Measurements from ENCODE around the gene ZSCAN10.

The ZSCAN10 gene

GRCh38 chr16:3144321-3144983 lies 45.4 kb upstream of the ZSCAN10 start:
- DNase-seq (ENCODE audit: low read depth) = no peak
- TF ChIP-seq CTCF (IDR thresholded peaks at IDR 0.05; ENCODE audit: control insufficient read depth, insufficient read depth, low read depth, low read length, missing control alignments) = no peak
- no peak overlapping the region for H3K4me3 ChIP-seq (ENCODE audit: control insufficient read depth, low read depth, low read length)

GRCh38 chr16:3143598-3144320 lies 44.7 kb upstream of the ZSCAN10 start:
- no peak overlapping the region for H3K4me3 ChIP-seq (ENCODE audit: control insufficient read depth, low read depth, low read length)
- DNase-seq (ENCODE audit: low read depth) = no peak
- no peak for TF ChIP-seq CTCF (IDR thresholded peaks at IDR 0.05; ENCODE audit: control insufficient read depth, insufficient read depth, low read depth, low read length, missing control alignments)

- no peak for TF ChIP-seq CTCF (IDR thresholded peaks at IDR 0.05; ENCODE audit: control insufficient read depth, insufficient read depth, low read depth, low read length, missing control alignments)
- no peak for DNase-seq (ENCODE audit: low read depth)
- no peak overlapping the region for H3K4me3 ChIP-seq (ENCODE audit: control insufficient read depth, low read depth, low read length)
These were observed 44.1 kb upstream of the ZSCAN10 start for GRCh38 chr16:3143189-3143588.

DNA sequence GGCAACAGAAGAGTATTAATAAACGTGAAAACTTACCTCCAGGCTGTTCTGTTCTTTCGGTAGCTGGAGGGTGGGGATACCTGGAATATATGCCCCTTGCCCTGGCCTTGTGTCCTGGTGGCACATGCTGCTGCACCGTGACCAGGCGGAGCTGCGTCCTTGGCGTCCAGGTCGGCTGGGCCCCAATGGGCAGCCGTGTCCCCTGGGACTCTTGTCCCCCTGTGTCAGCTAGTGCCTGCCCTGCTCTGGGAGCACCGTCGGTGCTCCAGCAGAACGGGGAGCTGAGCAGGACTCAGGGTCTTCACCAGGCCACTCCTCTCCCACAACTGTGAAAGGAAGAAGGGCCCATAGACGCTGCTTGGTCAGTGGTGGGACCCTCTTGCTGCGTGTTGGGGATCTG lies 43.7 kb upstream of the ZSCAN10 start:
- no peak for TF ChIP-seq CTCF (IDR thresholded peaks at IDR 0.05; ENCODE audit: control insufficient read depth, insufficient read depth, low read depth, low read length, missing control alignments)
- H3K4me3 ChIP-seq (ENCODE audit: control insufficient read depth, low read depth, low read length) = no peak overlapping the region
- no peak for DNase-seq (ENCODE audit: low read depth)

GRCh38 chr16:3142327-3142726 lies 43.2 kb upstream of the ZSCAN10 start:
- H3K4me3 ChIP-seq (ENCODE audit: control insufficient read depth, low read depth, low read length) = no peak overlapping the region
- no peak for TF ChIP-seq CTCF (IDR thresholded peaks at IDR 0.05; ENCODE audit: control insufficient read depth, insufficient read depth, low read depth, low read length, missing control alignments)
- DNase-seq (ENCODE audit: low read depth) = no peak

- no peak for DNase-seq (ENCODE audit: low read depth)
- no peak for TF ChIP-seq CTCF (IDR thresholded peaks at IDR 0.05; ENCODE audit: control insufficient read depth, insufficient read depth, low read depth, low read length, missing control alignments)
- H3K4me3 ChIP-seq (ENCODE audit: control insufficient read depth, low read depth, low read length) = no peak overlapping the region
These were observed 42.8 kb upstream of the ZSCAN10 start for GRCh38 chr16:3141781-3142311.
